Ramos (cell line): ENCODE measurements around the gene JMJD1C.
"Not testable (repeated sequence)": the region's sequence is repeated elsewhere in the genome, so short reads cannot be mapped to it uniquely, and the experiment has no call there.

ENCODE experiments used
- in situ Hi-C: fragments of 300-500 bp; cut with MboI; formaldehyde crosslinking; loops from one replicate; pipeline ENCODE4 v1.14.3; 2022; ENCODE audit warnings: low sequenced_read_pairs; ENCODE audit not compliant: unreplicated experiment

Gene JMJD1C

DNA sequence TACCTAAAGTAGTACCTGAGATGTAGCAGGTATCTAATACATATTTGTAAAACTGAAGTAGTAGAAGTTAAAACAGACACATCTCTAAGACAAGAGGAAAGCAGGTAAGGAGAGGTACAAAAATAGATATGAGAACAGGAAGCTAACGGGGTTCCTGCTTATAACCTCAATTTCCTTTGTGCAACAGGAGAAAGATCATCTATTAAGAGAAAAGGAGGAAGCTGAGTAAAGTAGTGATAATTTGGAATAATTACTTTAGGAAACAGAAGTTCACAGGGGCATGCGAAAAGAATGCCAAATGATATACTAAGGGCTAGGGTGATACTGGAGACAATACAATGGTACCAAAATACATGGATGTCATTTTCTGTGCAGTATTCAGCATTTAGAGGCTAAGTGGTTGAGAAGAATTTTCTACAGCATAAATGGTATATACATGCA is 223.9 kb downstream of the JMJD1C start:
- in situ Hi-C loops: no loop called here

DNA sequence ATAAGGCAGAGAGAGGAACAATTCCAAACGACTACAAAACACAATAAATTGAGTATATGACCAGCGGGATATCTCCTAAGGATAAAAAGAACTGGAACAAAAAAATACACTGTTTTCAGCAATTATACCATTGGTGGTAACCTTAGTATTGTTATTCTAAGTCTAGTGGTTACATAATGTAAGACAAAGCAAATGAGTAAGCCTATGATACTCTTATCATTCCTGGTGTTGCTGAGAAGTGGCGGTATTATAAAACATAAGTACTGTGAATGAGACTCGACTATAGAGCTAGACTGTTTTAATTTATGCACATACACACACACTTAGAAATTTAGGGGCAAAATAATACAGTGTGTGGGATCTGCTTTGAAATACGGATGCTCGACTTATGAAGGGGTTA is 225.0 kb downstream of the JMJD1C start:
- in situ Hi-C loops: no loop called here

DNA sequence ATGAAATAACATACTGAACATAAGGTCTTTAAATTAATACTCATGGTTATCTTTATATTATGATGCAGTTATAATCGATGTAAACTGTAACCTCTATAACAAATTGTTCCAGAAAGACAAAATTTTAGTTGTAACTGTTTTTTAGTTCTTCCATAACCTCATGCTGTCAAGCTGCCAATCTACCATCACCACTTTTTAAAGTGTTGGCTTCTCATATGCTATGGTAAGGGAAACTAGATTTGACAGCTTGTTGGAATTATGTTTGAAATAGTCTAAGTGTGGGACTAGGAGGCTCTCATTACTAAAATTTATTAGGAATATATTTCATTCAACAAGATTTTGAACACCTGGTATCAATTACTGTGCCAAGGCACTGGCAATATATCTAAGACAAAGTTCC is 227.3 kb downstream of the JMJD1C start:
- in situ Hi-C loops: no loop called here

DNA sequence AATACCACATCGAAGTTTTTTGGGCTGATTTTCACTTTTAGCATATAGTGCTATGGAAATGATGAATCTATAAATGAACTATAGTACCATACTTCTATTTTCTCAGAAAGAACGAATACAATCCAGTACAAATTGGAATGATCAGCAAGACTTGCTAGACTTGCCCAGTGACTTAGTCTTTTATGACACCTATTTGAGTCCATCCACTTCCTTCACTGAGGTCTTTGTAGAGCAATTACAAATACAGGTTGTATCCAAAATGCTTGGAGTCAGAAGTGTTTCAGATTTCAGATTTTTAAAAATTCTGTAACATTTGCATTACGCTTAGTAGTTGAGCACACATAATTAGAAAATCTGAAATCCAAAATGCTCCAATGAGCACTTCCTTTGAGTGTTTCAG is 228.4 kb downstream of the JMJD1C start:
- in situ Hi-C loops: no loop called here

DNA sequence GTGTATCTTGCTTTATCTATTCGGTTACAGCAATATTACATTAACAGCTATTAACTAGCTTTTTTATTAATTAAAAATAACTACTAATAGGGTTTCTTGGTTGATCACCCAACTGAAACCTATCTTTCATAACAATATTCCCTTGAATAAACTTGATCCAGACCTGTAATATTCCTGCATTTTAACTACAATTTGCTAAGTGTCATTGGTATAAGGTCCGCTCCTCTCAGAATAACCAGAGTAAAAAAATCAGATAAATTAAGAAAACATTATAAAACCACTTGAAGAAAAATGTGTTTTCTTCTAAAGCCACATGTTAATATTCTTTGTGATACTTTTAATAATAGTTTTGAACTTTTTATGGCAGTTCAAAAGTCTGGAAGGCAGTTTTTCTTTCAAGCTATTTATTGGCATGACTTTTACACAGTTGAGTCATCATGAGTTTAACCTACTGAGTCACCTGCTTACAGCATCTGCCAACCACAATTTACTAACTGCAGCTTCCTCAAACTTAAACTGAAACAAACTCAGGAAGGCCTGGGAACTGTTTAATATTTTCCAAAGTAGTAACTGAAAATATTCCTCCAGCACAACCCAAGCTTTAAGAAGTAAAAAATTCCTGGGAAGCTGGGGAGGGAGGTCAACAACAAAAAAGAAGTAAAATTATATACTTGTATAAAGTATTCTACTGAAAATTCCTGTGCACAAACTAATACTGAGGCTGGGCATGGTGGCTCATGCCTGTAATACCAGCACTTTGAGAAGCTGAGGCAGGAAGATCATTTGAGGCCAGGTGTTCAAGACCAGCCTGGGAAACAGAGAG is 229.5 kb downstream of the JMJD1C start:
- in situ Hi-C loops: no loop called here

DNA sequence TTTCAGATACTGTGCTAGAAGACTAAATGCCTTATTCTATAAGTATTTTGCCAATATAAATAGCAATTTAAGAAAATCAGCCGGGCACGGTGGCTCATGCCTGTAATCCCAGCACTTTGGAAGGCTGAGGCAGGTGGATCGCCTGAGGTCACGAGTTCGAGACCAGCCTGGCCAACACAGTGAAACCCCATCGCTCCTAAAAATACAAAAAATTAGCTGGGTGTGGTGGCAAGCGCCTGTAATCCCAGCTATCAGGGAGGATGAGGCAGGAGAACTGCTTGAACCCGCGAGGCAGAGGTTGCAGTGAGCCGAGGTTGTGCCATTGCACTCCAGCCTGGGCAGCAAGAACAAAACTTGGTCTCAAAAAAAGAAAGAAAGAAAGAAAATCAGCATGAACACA is 230.6 kb downstream of the JMJD1C start:
- in situ Hi-C loops: not testable (repeated sequence)

DNA sequence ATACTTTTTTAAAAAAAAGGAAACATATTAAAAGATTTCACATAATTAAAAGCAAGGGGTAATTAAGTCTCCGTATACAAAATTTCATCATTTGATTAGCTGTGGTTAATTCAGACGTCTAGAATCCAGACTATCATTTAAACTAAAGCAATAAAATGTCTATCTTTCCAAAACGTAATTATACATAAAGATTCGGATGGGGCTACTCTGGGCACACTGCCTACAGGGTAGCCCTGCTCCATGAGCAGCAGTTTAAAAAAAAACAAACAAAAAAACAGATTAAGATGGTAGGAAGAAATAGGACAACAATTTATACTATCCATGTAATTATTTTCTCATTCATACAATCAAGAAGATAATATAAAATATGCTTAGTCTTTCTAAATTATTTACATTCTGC is 236.6 kb downstream of the JMJD1C start:
- in situ Hi-C loops: no loop called here

DNA sequence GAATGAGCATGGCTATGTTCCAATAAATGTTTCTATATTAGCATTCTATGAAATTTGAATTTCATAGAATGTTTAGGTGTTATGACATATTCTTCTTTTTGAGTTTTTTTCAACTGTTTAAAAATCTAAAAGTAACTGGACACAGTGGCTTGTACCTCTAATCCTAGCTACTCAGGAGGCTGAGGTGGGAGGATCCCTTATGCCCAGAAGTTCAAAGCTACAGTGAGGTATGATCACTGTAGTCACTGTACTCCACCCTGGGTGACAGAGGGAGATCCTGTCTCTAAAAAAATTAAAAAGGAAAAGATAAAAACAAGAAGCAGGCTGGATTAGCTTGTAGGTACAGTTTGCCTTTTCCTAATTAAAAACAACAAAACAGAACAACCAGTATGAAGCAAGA is 237.5 kb downstream of the JMJD1C start:
- in situ Hi-C loops: no loop called here

DNA sequence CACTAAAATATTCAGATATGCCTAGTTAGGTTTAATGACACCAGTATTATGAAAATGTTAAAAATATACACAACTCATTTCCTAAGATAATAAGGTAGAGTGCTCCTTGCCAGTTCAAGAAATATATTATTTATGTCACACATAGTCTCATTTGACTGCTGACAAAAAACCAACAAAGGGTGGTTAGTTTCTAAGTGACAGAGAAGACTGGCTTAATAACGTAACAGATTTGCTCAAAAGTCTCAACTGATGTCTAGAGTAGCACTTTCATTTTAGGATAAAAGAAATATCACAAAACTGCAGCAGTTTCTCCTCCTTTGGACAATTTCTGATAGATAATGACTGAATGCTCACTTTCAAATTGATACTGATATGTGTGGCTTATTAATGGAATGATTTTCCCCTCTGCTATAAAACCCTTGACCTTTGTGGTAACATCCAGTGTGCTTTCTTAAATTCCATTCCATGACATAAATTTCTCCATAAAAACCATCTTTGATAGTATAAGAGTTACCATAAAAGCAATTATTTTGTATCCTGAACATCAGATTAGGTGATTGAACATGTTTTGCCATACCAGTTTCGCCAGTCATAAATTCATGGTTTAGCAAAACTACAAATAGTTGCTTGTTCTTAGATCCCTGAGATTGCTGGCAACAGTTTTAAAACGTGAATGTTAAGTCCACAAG is 238.4 kb downstream of the JMJD1C start:
- in situ Hi-C loops: no loop called here

DNA sequence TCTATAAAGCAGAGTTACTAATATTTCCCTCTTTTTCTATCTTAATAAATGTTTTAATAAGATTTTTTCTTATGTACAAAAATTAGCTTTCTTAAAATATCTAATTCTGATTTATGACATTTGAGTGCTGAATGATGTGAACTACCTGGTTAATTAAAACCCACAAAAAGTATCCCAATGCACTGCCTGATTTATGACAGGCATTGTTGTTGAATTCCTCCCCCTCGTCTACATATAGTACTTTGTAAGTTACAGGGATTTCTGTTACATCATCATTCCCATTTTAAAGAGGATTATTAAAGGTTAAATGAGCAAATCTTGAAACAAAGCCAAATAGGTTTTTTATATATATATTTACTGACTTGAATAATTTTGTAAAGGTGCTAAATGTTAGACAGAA is 241.5 kb downstream of the JMJD1C start:
- in situ Hi-C loops: loop anchor here (25.0 kb wide), 1 partner anchor 413 kb away; no protein-coding TSS in a partner anchor

DNA sequence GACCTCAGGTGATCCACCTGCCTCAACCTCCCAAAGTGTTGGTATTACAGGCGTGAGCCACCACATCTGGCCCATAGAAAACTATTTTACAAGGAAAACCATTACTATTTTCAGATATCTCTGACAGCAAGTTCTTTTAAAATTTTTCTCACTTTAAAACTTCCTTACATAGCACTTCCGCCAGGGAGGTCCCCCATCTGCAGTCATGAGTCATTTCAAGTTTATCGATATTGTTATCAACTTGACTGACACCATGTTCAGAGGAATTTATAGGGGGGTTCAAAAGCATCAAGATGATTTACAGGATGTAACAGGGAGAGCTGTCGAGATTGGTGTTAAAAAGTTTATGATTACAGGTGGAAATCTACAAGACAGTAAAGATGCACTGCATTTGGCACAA is 243.8 kb downstream of the JMJD1C start:
- in situ Hi-C loops: loop anchor here (25.0 kb wide), 1 partner anchor 415 kb away; no protein-coding TSS in a partner anchor

DNA sequence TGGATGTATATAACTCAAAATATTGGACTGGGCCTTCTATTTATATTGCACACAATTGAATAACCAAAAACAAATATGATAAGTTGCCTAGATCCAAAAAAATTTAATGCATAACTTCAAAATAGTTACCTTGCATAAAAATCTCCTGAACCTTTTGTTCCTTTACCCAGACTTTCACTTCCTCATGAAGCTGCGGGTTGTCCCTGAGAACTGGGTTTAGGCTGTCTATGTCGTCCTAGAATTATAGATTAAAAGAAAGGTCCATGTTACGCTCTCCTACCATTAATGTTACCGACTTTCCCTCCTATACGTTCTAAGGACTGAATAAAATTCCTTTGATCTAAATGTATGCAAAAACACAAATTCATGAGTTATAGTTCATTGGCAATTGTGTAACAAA is 246.0 kb downstream of the JMJD1C start:
- in situ Hi-C loops: loop anchor here (25.0 kb wide), 1 partner anchor 418 kb away; no protein-coding TSS in a partner anchor

DNA sequence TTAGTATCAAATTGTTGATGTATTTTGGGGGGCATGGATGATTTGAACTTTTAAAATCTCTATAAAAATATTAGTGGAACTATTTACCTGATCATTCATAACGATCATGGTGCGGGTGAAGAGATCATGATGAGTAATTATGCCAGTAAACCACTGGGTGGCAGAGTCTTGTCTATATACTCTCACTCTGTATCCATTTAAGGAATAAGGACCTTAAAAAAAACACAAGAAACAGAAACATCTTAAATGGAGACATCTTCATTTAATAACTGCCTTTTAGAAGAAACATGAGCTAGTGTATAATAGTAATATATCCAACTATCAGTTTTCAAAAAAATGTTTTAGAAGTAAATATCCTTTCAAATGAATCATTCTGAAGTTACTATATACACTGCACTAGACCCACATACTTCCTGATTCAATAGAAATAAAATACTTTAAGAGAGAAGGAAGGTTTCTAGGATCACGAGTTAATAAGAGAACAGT is 248.6 kb downstream of the JMJD1C start:
- in situ Hi-C loops: loop anchor here (25.0 kb wide), 1 partner anchor 420 kb away; no protein-coding TSS in a partner anchor

DNA sequence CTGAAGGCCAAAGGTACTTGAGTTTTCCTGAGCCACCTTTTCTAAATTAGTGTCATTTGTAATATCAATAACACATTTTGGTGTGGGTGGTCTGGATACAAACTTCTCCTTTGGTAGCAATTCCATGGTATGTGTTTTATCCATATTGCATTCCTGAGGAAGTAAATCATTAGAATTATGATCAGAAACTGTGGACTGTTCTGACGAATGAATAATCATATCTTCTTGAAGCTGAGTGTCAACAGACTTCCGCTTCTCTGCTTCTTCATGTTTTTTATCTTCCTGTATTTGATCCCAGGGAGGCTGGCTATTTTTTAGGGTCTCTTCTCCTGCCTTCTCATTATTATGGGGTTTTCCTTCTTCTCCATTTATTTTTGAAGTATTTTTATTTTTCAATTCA is 251.2 kb downstream of the JMJD1C start:
- in situ Hi-C loops: loop anchor here (25.0 kb wide), 1 partner anchor 423 kb away; no protein-coding TSS in a partner anchor

DNA sequence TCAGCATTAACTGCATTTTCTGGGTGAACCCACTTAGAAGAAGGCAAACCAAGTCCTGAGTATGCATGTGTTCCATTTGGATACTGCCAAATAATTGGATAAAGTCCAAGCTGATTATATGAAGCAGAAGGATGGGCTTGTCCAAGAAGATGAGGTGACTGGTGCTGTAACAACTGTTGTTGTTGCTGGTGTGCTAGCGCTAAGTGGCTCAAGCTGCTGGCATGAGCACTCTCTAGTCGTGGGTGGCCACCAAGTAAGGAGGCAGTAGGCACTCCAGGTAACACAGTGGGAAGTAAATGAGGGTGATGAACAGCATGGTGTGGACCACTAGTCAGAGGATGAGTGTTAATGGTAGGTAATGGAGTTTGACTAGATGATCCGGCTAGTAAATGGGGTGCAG is 252.3 kb downstream of the JMJD1C start:
- in situ Hi-C loops: loop anchor here (25.0 kb wide), 1 partner anchor 424 kb away; no protein-coding TSS in a partner anchor

DNA sequence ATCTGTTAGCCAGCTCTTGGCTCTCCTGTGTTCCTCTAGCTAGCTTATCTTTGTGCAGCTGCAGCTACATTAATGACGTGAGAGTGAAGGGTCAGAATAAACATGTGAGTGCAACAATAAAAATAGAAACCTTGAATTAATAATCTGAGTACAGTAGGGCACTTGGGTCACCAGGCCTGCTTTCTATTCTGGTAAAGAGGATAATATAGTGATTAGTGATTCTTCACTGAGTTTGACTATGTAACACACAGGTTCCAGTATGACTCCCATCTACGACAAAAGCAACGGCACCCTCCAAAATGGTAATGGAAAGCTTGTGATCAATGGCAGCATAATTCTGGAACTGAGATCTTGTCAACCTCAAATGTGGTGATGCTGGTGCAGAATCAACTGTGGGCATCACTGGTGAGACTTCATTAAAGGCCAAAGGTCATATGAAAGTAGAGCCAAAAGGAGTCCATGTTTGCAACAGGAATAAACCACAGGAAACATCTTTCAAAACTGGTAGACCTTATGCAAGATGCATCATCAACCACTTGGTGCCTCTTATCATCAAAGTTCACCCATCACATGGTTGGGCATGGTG is 255.1 kb downstream of the JMJD1C start:
- in situ Hi-C loops: loop anchor here (25.0 kb wide), 1 partner anchor 427 kb away; no protein-coding TSS in a partner anchor

DNA sequence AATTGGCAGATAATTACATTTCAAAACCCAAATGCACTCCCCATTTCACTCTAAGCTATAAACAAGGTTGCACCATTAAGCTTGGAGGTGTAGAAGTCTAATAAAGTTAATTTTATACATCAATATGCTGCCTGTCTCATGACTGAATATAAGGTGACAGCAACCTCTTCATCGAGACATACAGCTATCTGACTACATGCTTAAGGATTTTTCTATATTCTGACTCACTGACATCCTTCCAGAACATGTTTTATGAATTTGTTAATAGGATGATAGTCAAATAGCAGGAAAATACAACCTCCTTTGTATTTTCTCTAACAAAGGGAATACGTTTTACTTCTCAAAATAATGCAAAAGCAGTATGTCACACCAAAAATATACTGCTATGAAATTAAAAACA is 256.1 kb downstream of the JMJD1C start:
- in situ Hi-C loops: loop anchor here (25.0 kb wide), 1 partner anchor 428 kb away; no protein-coding TSS in a partner anchor

DNA sequence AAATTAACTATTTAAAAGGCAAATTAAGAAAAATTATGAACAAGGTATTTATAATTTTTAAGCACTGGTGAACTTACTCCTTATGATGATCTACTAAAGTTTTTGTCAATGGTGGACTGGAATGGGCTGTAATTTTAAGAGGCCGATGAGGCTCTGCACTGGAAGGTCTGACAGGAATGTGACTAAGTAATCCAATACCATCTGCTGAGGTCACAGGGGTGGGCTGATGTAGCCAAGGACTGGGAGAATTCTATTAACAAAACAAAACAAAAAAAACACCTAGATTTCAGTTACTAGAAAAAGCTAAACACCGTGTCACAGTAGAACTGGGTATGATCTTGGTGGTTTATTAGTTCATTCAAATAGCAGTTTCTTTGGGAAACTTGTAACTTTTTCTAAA is 256.8 kb downstream of the JMJD1C start:
- in situ Hi-C loops: loop anchor here (25.0 kb wide), 1 partner anchor 428 kb away; no protein-coding TSS in a partner anchor

DNA sequence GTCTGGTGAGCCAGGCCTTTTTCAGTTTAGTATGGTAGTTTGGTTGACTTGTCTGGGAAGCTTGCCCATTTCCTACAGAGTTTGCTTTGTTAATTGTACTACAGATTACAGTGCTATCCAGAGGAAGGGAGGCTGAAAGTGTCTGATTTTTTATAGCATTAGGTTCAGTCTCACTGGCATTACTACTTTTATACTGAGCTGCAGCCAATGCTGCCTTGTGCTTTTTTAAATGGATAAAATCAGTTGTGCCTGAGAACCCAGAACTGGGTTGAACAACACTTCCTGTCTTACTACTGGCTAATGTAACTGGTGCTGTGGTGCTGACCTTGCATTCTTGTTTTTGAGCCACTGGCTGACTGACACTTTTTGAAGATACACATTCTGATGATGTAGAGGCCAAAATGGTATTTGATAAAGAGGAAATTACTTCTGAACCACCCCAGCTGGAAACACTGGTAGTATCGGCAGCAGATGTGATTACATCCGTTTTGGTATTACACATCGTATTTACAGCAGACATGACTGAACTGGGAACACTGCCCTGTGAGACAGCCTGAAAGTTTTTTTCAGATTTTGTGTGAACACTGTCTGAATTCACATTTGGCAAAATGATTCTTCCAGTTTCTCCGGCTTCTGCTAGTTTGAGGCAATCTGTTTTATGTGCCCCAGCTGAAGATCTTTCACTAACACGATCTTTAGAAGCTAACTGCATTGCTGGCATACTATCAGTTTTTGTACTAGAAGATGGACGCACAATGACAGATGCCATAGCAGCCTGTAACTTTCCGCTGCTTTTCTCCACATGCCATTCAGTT is 258.6 kb downstream of the JMJD1C start:
- in situ Hi-C loops: loop anchor here (25.0 kb wide), 1 partner anchor 430 kb away; no protein-coding TSS in a partner anchor

DNA sequence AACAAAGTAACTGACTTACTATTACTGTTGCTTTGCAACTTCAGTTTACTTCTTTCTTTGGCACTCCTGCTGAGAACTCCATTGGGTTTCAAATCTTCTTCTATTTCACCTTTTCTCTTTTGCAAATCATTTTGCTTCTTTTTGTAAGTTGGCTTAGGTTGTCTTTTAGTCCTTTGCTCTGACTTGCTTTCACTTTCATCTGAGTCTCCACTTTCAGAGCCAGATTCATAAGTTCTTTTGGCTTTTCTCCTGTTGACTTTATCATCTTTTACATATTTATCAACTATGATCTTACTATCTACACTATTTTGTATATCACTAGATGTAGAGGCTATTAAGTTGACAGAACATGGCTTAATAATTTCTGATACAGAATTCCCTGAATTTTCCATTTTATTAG is 259.2 kb downstream of the JMJD1C start:
- in situ Hi-C loops: loop anchor here (25.0 kb wide), 1 partner anchor 431 kb away; no protein-coding TSS in a partner anchor
